T-helper 1 cell treated with Interleukin-12 subunit alpha and Interleukin-12 subunit beta and Interleukin-4 antibody, amounts not matched to agents 30 ng/mL and 1 ng/mL, for 36 hours (primary cell): Measurements from ENCODE around the gene CCDC201. TPM values are rescaled to one million over a fixed set of nuclear protein-coding genes. Genes with fewer than 3 reads are reported as not detected.
"Not testable (repeated sequence)": the region's sequence is repeated elsewhere in the genome, so short reads cannot be mapped to it uniquely, and the experiment has no call there.

Experiments
- intact Hi-C: fragments of 100-400 bp; cut with micrococcal nuclease; formaldehyde crosslinking; loops from one replicate; pipeline ENCODE4 v1.15.1; 2024
- total RNA-seq: library from RNA; stranded (reverse); gene quantifications from 2 replicates; pipeline ENCODE4 v1.2.3, GENCODE V29; 2022

Gene CCDC201
- total RNA-seq, 1 donor from 2014 or later: not detected

GRCh38 chr7:45826550-45826949 is 46.3 kb downstream of the CCDC201 start:
- intact Hi-C loops: not testable (repeated sequence)

DNA sequence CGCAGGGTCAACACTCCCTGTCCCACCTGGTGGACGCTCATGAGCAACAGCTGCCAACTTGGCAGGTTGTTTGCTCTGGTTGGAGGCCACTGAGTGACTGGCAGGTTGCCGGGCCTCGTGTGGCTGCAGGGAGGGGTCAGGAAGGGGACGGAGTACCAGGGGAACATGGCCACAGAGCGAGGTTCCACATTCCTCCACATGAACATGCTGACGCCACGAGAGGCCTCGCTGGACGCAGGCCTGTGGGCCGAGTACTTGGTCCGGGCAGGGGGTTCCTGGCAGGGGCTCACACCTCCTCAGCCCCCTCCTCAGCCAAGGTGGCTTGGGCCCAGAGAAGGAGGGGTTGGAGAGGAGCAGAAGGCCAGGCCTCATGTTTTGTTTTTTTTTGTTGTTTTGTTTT is 54.1 kb downstream of the CCDC201 start:
- intact Hi-C loops: not testable (repeated sequence)

DNA sequence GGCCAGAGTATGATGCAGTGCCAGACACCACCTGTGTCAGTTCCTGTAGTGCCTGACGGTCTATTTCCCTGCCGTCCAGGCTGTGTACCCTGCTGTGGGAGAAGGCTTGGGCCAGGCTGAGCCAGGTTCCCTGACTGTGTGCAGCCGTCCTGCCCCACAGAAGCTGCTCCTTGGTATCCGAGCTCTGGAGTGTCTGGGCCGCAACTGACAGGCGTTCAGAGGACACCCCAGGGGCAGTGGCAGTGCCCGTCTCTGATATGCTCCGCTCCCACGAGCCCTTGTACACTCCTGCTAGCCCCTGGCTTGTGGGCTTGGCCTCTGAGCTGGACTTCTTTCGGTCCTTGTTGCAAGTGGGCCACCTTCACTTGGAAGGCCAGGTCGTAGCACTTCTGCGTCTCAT is 55.0 kb downstream of the CCDC201 start:
- intact Hi-C loops: not testable (repeated sequence)

- intact Hi-C loops: not testable (repeated sequence)
Measured at GRCh38 chr7:45817016-45817415, 55.9 kb downstream of the CCDC201 start.

- intact Hi-C loops: not testable (repeated sequence)
Measured at GRCh38 chr7:45814216-45815118, 58.4 kb downstream of the CCDC201 start.

GRCh38 chr7:45813771-45814170 is 59.1 kb downstream of the CCDC201 start:
- intact Hi-C loops: not testable (repeated sequence)

GRCh38 chr7:45812946-45813345 is 59.9 kb downstream of the CCDC201 start:
- intact Hi-C loops: no loop called here

DNA sequence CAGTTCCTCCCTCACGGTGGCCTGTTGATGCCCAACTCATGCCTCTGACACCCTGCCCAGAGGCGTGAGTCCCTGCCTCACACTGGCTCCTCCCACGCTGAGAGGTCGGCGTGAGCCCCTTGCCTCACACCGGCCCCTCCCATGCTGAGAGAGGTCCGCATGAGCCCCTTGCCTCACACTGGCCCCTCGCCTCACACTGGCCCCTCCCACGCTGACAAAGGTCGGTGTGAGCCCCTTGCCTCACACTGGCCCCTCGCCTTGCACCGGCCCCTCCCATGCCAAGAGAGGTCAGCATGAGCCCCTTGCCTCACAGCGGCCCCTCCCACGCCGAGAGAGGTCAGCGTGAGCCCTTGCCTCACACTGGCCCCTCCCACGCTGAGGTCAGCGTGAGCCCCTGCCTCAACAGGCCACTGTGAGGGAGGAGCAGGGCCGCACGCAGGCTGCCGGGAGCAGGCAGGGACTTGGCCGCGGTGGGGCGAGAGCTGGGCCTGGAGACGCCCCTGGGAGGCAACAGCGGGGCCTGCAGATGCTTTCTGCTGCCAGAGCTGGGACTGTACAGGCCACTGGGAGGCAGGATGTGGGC is 61.1 kb downstream of the CCDC201 start:
- intact Hi-C loops: not testable (repeated sequence)

DNA sequence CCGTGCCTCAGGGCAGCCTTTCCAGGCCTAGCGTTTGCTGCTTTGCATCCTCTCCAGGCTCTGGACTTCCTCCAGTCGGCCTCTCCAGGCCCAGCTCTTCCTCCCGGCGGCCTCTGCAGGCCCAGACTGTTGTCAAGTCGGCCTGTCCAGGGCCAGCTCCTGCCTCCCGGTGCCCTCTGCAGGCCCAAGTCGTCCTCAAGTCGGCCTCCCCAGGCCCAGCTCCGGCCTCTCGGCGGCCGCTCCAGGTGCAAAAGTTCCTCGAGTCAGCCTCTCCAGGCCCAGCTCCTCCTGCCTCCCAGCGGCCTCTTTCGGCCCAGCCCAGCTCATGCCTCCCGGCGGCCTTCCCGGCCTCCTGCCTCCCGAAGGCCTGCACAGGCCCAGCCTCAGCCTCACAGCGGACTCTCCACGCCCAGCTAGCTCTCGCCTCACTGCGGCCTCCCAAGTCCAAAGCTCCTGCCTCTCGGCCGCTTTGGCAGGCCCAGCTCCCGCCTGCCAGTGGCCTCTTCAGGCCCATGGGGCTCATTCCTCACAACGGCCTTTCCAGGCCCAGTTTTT is 62.4 kb downstream of the CCDC201 start:
- intact Hi-C loops: not testable (repeated sequence)

Other genes starting within 250 kb of the CCDC201 start
- not detected in 2 replicates for gene IGFBP1, start 15.4 kb upstream of the CCDC201 start, total RNA-seq
- 1.4 and 2.3 TPM in 2 replicates for gene IGFBP3, start 48.2 kb upstream of the CCDC201 start, total RNA-seq